Left cardiac atrium (tissue), 2 donors: Measurements from ENCODE around the gene GUF1. TPM values are rescaled to one million over a fixed set of nuclear protein-coding genes. Genes with fewer than 3 reads are reported as not detected.

ENCODE experiments used
- total RNA-seq, 2 donors: library from RNA; stranded (reverse); fragmentation: NEBNext Ultra II Directional; extraction: Animal tissue kit (Norgen Biotek cat#: 25700); gene quantifications; one replicate each; pipeline ENCODE4 v1.2.1, GENCODE V29; 2021
- donor health status: DM: no; HTN: yes; CAD: no; lungs with severe emphysema.
- donor health status: DM: yes; HTN: yes; CAD: no.

Gene GUF1
- total RNA-seq, 2 donors from 2014 or later: 16.5 to 17.1 TPM

Other genes with a start within 250 kb of the GUF1 start
- under 1 TPM; 0.12 to 0.18 TPM for gene KCTD8, start 229.6 kb upstream of the GUF1 start, total RNA-seq
- 1 to 10 TPM; 1.4 to 2.0 TPM for gene YIPF7, start 26.8 kb upstream of the GUF1 start, total RNA-seq
- gene GNPDA2, start 48.1 kb downstream of the GUF1 start, total RNA-seq: 10 to 100 TPM; 11.4 to 17.5 TPM